GM10847 (cell line): Measurements from ENCODE around the gene GSG1.

Source experiments
- POLR2A ChIP-seq: IDR thresholded peaks from 2 replicates; pipeline ENCODE4 v1.6.1; 2011; ENCODE audit not compliant: insufficient read length; ENCODE audit errors: extremely low read depth

Gene GSG1

GRCh38 chr12:13062669-13063068, 40.8 kb downstream of the GSG1 start:
- TF ChIP-seq POLR2A = no peak

- no peak for TF ChIP-seq POLR2A
These were observed 42.1 kb downstream of the GSG1 start for GRCh38 chr12:13061377-13061776.

GRCh38 chr12:13060581-13060980, 42.9 kb downstream of the GSG1 start:
- no peak for TF ChIP-seq POLR2A

GRCh38 chr12:13052421-13052820, 51.0 kb downstream of the GSG1 start:
- TF ChIP-seq POLR2A = no peak

- TF ChIP-seq POLR2A = no peak
These were observed 53.7 kb downstream of the GSG1 start for GRCh38 chr12:13049816-13050215.

- TF ChIP-seq POLR2A = no peak
These were observed 56.5 kb downstream of the GSG1 start for GRCh38 chr12:13046964-13047363.

GRCh38 chr12:13045816-13046215, 57.7 kb downstream of the GSG1 start:
- no peak for TF ChIP-seq POLR2A

GRCh38 chr12:13044906-13045299, 58.6 kb downstream of the GSG1 start:
- TF ChIP-seq POLR2A = no peak

- peak; percentile 17 for TF ChIP-seq POLR2A
These were observed 59.2 kb downstream of the GSG1 start, which contains the start of gene FAM234B for GRCh38 chr12:13044002-13044905. Gene FAM234B, plus strand, starts transcription at chr12:13044381. Its CDS starts 23 bp downstream, at chr12:13044404.

- TF ChIP-seq POLR2A = no peak
These were observed 60.7 kb downstream of the GSG1 start for GRCh38 chr12:13042666-13043230.

GRCh38 chr12:13041224-13041623, 62.2 kb downstream of the GSG1 start:
- no peak for TF ChIP-seq POLR2A

- no peak for TF ChIP-seq POLR2A
These were observed 64.0 kb downstream of the GSG1 start for GRCh38 chr12:13039328-13039956.

- no peak for TF ChIP-seq POLR2A
These were observed 64.8 kb downstream of the GSG1 start for GRCh38 chr12:13038491-13039161.

GRCh38 chr12:13036881-13037280, 66.6 kb downstream of the GSG1 start:
- no peak for TF ChIP-seq POLR2A
